DMS153 (cell line): ENCODE data around the gene RNF213.
"Not testable (repeated sequence)": the region's sequence is repeated elsewhere in the genome, so short reads cannot be mapped to it uniquely, and the experiment has no call there.

Experiments used
- DNase-seq: peaks from one replicate; lab custom pipeline; 2025; lab: John Stamatoyannopoulos, UW

RNF213 gene

GRCh38 chr17:80295146-80295545 is 34.5 kb downstream of the RNF213 start:
- DNase-seq: no peak

DNA sequence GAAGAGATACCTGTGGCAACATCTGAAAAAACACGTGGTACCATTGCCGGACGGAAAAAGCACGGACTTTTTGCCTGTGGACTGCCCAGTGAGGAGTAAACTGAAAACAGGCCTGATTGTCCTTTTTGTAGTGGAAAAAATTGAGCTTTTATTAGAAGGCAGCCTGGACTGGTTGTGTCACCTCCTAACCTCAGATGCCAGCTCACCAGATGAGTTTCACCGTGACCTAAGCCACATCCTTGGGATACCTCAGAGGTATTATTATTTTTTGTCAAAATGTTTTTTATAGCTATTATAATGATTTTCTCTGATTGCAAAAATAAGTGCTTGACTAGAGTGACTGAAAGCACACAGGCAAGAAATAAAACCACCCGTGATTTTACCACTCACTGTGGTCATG is 34.9 kb downstream of the RNF213 start:
- no peak for DNase-seq

- no peak for DNase-seq
These were observed 35.6 kb downstream of the RNF213 start for GRCh38 chr17:80296221-80296620.

GRCh38 chr17:80297996-80298560 is 37.4 kb downstream of the RNF213 start:
- DNase-seq: no peak

DNA sequence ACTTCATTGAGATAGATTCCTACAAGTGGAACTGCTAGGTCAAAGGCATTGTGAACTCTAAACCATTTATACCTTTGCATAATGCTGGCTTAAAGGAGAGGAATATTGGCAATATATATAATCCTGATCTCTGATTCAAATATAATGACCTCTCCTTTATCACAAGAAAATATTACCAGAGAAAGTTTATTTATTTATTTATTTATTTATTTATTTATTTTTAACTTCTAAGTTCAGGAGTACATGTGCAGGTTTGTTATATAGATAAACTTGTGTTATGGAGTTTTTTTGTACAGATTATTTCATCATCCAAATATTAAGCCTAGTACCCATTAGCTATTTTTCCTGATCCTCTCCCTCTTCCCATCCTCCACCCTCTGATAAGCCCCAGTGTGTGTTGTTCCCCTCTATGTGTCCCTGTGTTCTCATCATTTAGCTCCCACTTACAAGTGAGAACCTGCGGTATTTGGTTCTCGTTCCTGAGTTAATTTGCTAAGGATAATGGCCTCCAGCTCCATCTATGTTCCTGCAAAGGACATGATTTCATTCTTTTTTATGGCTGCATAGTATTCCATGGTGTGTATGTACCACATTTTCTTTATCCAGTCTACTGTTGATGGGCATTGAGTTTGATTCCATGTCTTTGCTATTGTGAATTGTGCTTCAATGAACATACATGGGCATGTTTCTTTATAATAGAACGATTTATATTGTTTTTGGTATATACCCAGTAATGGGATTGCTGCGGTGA is 38.9 kb downstream of the RNF213 start:
- not testable (repeated sequence) for DNase-seq

- DNase-seq: not testable (repeated sequence)
These were observed 40.1 kb downstream of the RNF213 start for GRCh38 chr17:80300756-80301155.

DNA sequence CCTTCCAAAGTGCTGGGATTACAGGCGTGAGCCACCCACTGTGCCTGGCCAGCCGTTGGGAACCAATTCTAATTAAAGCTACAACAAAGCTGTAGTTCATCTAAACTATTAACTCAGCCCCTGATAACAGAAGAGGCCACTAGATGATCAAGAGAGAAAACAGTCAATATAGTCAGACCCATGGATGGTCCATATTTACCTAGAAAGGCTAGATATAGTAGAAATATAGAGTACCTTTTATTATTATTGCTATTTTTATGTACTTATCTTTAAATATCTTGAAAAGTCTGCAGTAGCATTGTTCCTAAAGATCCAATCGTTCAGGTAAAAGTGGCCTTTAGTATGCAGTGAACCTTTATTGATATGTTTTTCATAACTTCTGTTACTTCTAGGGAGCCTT is 43.2 kb downstream of the RNF213 start:
- no peak for DNase-seq

DNA sequence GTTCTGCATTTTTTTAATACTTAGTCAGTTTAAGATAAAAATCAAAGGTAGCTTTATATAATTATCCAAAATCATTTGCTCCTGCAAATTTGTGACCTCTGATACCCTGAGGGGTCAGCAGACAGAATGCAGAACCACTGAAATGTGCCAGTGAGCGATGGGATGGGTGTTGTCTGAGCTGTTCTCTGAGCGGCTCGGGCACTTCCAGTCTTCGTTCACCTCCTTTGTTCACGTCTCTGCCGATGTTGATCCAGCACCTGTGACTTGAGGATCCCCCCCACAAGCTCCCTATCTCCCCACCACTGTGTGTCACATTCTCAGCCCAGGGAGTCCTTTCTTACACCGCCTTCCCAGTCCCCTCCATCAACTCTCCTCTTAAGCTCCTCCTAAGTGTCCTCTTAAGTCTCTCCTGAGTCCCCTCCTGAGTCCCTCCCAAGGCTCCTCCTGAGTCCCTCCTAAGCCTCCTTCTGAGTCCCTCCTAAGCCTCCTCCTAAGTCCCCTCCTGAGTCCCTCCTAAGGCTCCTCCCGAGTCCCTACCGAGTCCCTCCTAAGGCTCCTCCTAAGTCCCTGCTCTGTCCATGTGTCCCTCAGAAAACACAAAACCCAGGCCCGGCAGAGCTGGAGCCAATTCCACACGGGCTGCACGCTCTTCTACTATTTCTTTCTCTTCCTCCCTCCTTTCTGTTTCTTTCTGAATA is 47.5 kb downstream of the RNF213 start:
- DNase-seq: no peak

DNA sequence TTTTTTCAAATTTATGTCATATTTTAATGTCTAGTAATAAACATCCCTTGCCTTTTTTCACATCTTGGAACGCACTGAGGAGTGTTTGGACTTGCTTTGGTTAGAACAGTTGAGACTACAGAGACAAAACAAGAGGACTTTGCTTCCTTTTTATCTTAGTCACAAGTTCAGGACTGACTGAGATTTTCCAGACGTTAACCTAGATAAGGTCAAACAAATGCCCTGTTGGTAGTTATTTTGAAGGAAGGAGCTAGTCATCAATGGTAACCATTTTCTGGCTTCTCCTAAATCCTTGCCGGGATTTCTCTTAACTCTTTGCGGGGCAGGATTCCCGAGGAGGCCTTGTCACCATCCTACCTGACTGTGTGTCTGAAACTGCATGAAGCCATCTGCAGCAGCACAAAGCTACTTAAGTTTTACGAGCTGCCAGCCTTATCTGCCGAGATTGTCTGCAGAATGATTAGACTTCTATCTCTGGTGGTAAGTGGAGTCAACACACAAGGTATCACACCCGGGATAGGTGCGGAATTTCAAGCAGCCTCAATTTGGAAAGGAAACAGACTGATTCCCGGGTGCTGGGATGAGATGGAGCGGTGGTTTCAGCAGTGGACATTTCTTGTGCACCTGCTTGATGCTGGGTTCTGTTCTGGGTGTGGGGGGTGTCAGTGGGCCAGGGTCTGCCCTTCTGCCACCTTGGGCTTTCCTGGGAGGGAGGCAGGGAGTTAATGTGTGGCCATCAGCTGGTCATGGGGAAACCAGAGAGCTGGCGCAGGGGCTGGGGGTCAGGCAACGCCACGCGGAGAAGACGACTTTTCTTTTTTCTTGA is 48.3 kb downstream of the RNF213 start:
- no peak for DNase-seq

GRCh38 chr17:80311216-80311827 is 50.7 kb downstream of the RNF213 start:
- no peak for DNase-seq

- no peak for DNase-seq
These were observed 52.0 kb downstream of the RNF213 start for GRCh38 chr17:80312621-80313135.

GRCh38 chr17:80313160-80313829 is 52.6 kb downstream of the RNF213 start:
- DNase-seq: no peak

DNA sequence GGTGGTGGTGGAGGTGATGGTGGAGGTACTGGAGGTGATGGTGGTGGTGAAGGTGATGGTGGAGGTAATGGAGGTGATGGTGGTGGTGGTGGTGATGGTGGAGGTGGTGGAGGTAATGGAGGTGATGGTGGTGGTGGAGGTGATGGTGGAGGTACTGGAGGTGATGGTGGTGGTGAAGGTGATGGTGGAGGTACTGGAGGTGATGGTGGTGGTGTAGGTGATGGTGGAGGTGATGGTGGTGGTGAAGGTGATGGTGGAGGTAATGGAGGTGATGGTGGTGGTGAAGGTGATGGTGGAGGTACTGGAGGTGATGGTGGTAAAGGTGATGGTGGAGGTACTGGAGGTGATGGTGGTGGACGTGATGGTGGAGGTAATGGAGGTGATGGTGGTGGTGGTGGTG is 53.3 kb downstream of the RNF213 start:
- not testable (repeated sequence) for DNase-seq

GRCh38 chr17:80315517-80316182 is 55.0 kb downstream of the RNF213 start:
- DNase-seq: no peak

- DNase-seq: no peak
These were observed 55.8 kb downstream of the RNF213 start for GRCh38 chr17:80316431-80316830.

- DNase-seq: no peak
These were observed 56.5 kb downstream of the RNF213 start for GRCh38 chr17:80316927-80317705.

GRCh38 chr17:80317706-80317980 is 57.0 kb downstream of the RNF213 start:
- DNase-seq: no peak

- DNase-seq: no peak
These were observed 57.5 kb downstream of the RNF213 start for GRCh38 chr17:80318166-80318565.

- no peak for DNase-seq
These were observed 58.8 kb downstream of the RNF213 start for GRCh38 chr17:80319262-80319998.
